Spleen (tissue), 7 donors: ENCODE data around the gene TRABD2A.

Experiments used
- POLR2A ChIP-seq, 3 donors: fragments of 450-650 bp; IDR thresholded peaks; one replicate each; pipeline ENCODE4 v1.5.1; 2017; ENCODE audit warnings: antibody characterized with exemption in 3 of 3, mild to moderate bottlenecking in 1 of 3
- POLR2AphosphoS5 ChIP-seq, 3 donors: sonication (generic); formaldehyde crosslinking; IDR thresholded peaks; one replicate each; pipeline ENCODE4 v1.5.1; 2017; ENCODE audit warnings: antibody characterized with exemption in 3 of 3
- TF ChIP-seq, protein P1 (sequence below), 11 experiments: fragments of 200-600 bp in 7 of 11; fragments of 450-650 bp in 4 of 11; sonication (generic) in 4 of 11; IDR thresholded peaks in 8 of 11; conservative IDR thresholded peaks in 3 of 11; 1 replicate in 7 of 11; 2 replicates in 4 of 11; pipeline versions ENCODE4 v1.4.0 to v1.8.0; 2016 to 2021; ENCODE audit warnings: antibody characterized with exemption in 11 of 11, inconsistent platforms in 4 of 11, mild to moderate bottlenecking in 1 of 11
- donor health status: DM: no; HTN: no; CAD: no; lungs with moderate emphysema.
- donor health status: DM: no; HTN: no; CAD: no.
- donor health status: DM: no; HTN: no; CAD: no.

DNA sequence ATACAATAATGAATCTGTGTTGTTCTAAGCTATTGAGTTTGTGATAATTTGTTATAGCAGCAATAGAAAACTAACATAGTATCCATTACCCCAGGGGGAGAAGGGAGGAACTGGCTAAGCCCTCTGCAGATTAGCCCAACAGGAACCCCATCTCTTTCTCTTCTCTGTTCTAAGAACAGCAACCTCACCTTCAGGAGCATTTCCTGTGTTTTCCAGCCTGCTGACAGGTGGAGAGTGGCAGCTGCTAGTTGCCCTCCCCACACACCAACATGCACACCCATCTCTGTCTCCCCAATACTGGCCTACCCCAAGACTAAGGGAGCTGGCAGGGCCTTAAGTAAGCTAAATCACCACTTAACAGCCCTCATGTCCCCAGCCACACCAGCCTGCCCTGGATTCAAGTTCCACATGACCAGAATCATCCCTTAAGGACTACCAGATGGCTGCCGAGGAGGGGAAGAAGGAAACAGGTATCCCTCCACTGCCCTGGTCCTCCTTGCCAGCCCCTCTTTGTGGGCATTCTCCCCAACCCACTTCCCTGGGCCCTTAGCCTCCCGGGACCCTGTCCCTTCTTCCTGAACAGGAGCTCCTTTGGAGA is 52.8 kb downstream of the TRABD2A start:
- TF ChIP-seq, protein P1, sequence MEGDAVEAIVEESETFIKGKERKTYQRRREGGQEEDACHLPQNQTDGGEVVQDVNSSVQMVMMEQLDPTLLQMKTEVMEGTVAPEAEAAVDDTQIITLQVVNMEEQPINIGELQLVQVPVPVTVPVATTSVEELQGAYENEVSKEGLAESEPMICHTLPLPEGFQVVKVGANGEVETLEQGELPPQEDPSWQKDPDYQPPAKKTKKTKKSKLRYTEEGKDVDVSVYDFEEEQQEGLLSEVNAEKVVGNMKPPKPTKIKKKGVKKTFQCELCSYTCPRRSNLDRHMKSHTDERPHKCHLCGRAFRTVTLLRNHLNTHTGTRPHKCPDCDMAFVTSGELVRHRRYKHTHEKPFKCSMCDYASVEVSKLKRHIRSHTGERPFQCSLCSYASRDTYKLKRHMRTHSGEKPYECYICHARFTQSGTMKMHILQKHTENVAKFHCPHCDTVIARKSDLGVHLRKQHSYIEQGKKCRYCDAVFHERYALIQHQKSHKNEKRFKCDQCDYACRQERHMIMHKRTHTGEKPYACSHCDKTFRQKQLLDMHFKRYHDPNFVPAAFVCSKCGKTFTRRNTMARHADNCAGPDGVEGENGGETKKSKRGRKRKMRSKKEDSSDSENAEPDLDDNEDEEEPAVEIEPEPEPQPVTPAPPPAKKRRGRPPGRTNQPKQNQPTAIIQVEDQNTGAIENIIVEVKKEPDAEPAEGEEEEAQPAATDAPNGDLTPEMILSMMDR (IDR thresholded peaks at IDR 0.05 in 8 of 11, conservative IDR thresholded peaks at IDR 0.05 in 3 of 11), result no peak
- TF ChIP-seq POLR2AphosphoS5 (IDR thresholded peaks at IDR 0.05) (no peak), POLR2A (IDR thresholded peaks at IDR 0.05) (no peak)
